Activated B cell treated with CpG ODN at 0.5 μM for 24 hours (primary cell): ENCODE results near the gene CXorf66. TPM values are rescaled to one million over a fixed set of nuclear protein-coding genes. Genes with fewer than 3 reads are reported as not detected.

Experiments used
- ATAC-seq: fragments of 200-7000 bp; cut with Tn5 transposase; one replicate; pipeline ENCODE4 v1.10.0; 2021; ENCODE audit warnings: low read depth, mild to moderate bottlenecking, moderate library complexity
- CTCF ChIA-PET: fragments of 350-600 bp; sonication (Branson Sonifier 250); formaldehyde crosslinking; loops from one replicate; lab custom pipeline; 2021; ENCODE audit warnings: antibody characterized with exemption; lab: Charles Lee
- POLR2A ChIA-PET: fragments of 350-600 bp; sonication (Branson Sonifier 250); formaldehyde crosslinking; loops from one replicate; lab custom pipeline; 2021; ENCODE audit warnings: antibody characterized with exemption; lab: Charles Lee
- DNase-seq: peaks from one replicate; pipeline ENCODE4 v3.0.0; 2022
- H3K27ac Mint-ChIP-seq: one replicate; pipeline ENCODE4 v1.8.0; 2020; ENCODE audit warnings: mixed read lengths
- H3K27me3 Mint-ChIP-seq: one replicate; pipeline ENCODE4 v1.8.0; 2021; ENCODE audit warnings: mixed read lengths
- H3K36me3 Mint-ChIP-seq: one replicate; pipeline ENCODE4 v1.8.0; 2021; ENCODE audit warnings: low read depth, mixed read lengths
- H3K4me1 Mint-ChIP-seq: one replicate; pipeline ENCODE4 v1.8.0; 2021; ENCODE audit warnings: mixed read lengths
- H3K4me3 Mint-ChIP-seq: one replicate; pipeline ENCODE4 v1.8.0; 2020; ENCODE audit warnings: mild to moderate bottlenecking, mixed read lengths
- H3K9me3 Mint-ChIP-seq: one replicate; pipeline ENCODE4 v1.8.0; 2020; ENCODE audit warnings: mixed read lengths
- CTCF ChIP-seq: fragments of 200-600 bp; IDR thresholded peaks from one replicate; pipeline ENCODE4 v1.8.0; 2022; ENCODE audit warnings: antibody characterized with exemption, mild to moderate bottlenecking
- intact Hi-C: fragments of 100-400 bp; cut with micrococcal nuclease; formaldehyde crosslinking; loops from one replicate; pipeline ENCODE4 v1.15.1; 2024
- total RNA-seq: library from RNA; stranded (reverse); gene quantifications from 2 replicates; pipeline ENCODE4 v1.2.3, GENCODE V29; 2022

Gene CXorf66
- total RNA-seq, 1 donor from 2014 or later: not detected

- ChIA-PET POLR2A (no interaction called here), CTCF (no interaction called here)
- no peak overlapping the region for H3K4me3 Mint-ChIP-seq
- ATAC-seq: no peak
- no peaks in the 10 kb centered on the region for H3K9me3 Mint-ChIP-seq
- intact Hi-C loops: no loop called here
- TF ChIP-seq CTCF: no peak
- H3K27me3 Mint-ChIP-seq: peaks cover 2% of the 10 kb centered on the region
- no peaks in the 10 kb centered on the region for H3K4me1 Mint-ChIP-seq
- no peaks in the 10 kb centered on the region for H3K36me3 Mint-ChIP-seq
- no peak overlapping the region for H3K27ac Mint-ChIP-seq
- no peak for DNase-seq
Observed at GRCh38 chrX:139949703-139950102, 15.6 kb downstream of the CXorf66 start.

- DNase-seq (no peak), ATAC-seq (no peak)
- Mint-ChIP-seq H3K4me3 (no peak overlapping the region), H3K4me1 (no peaks in the 10 kb centered on the region), H3K27ac (no peak overlapping the region), H3K27me3 (peaks cover 2% of the 10 kb centered on the region), H3K9me3 (no peaks in the 10 kb centered on the region), H3K36me3 (no peaks in the 10 kb centered on the region)
- CTCF ChIA-PET: no interaction called here
- no peak for TF ChIP-seq CTCF
- POLR2A ChIA-PET: no interaction called here
- intact Hi-C loops: no loop called here
Observed at GRCh38 chrX:139945075-139945474, 20.2 kb downstream of the CXorf66 start.

- intact Hi-C loops: loop anchor here (10.0 kb wide), 1 partner anchor 171 kb away; no protein-coding TSS in a partner anchor
- ChIA-PET CTCF (no interaction called here), POLR2A (no interaction called here)
- Mint-ChIP-seq H3K4me1 (peaks cover 5% of the 10 kb centered on the region), H3K4me3 (no peak overlapping the region), H3K27me3 (peaks cover 5% of the 10 kb centered on the region), H3K9me3 (no peaks in the 10 kb centered on the region), H3K36me3 (no peaks in the 10 kb centered on the region), H3K27ac (no peak overlapping the region)
- no peak for TF ChIP-seq CTCF
- DNase-seq (no peak), ATAC-seq (no peak)
Observed at GRCh38 chrX:139936259-139936658, 29.1 kb downstream of the CXorf66 start.

- POLR2A ChIA-PET: interaction anchor here (1.3 kb wide), 1 partner anchor 10 kb away, joined by 3 read pairs; no protein-coding TSS in a partner anchor
- H3K4me3 Mint-ChIP-seq: peak overlapping the region; percentile 88
- CTCF ChIA-PET: no interaction called here
- no peak for ATAC-seq
- H3K9me3 Mint-ChIP-seq: no peaks in the 10 kb centered on the region
- TF ChIP-seq CTCF: no peak
- H3K4me1 Mint-ChIP-seq: peaks cover 20% of the 10 kb centered on the region
- H3K36me3 Mint-ChIP-seq: no peaks in the 10 kb centered on the region
- H3K27me3 Mint-ChIP-seq: peaks cover 2% of the 10 kb centered on the region
- no peak for DNase-seq
- peak overlapping the region; percentile 95 for H3K27ac Mint-ChIP-seq
- intact Hi-C loops: loop anchor here (5.0 to 10.0 kb wide), 4 partner anchors 42 to 382 kb away; no protein-coding TSS in a partner anchor
Observed at GRCh38 chrX:139933904-139934303, 31.4 kb downstream of the CXorf66 start.

- H3K27me3 Mint-ChIP-seq: no peaks in the 10 kb centered on the region
- H3K9me3 Mint-ChIP-seq: no peaks in the 10 kb centered on the region
- H3K4me1 Mint-ChIP-seq: peaks cover 20% of the 10 kb centered on the region
- DNase-seq (peak; percentile 67), ATAC-seq (peak; percentile 86)
- ChIA-PET CTCF (no interaction called here), POLR2A (interaction anchor here (0.6 to 1.3 kb wide), 3 partner anchors 10 to 378 kb away, joined by 3 to 7 read pairs (median 4); no protein-coding TSS in a partner anchor)
- H3K36me3 Mint-ChIP-seq: no peaks in the 10 kb centered on the region
- peak within 1 kb of the TSS; percentile 88 for H3K4me3 Mint-ChIP-seq
- no peak for TF ChIP-seq CTCF
- peak within 1 kb of the TSS; percentile 95 for H3K27ac Mint-ChIP-seq
- intact Hi-C loops: loop anchor here (5.0 to 10.0 kb wide), 4 partner anchors 41 to 381 kb away; no protein-coding TSS in a partner anchor
Observed at GRCh38 chrX:139932901-139933796, 32.2 kb downstream of the CXorf66 start, which contains the start of gene ATP11C. TSS of gene ATP11C (minus strand) at chrX:139933053. CDS start at chrX:139932042, 1,011 bp downstream.
